ENCODE results near the gene KRT80.

- TF ChIP-seq POLR2A (IDR thresholded peaks at IDR 0.05) = no peak
- TF ChIP-seq CTCF (IDR thresholded peaks at IDR 0.05) = no peak
Observed at GRCh38 chr12:52149651-52150241, 42.1 kb downstream of the KRT80 start.

Data from uterus (tissue), 2 donors.